Fibroblast of villous mesenchyme (primary cell): ENCODE measurements around the gene ADIPOR2. TPM values are rescaled to one million over a fixed set of nuclear protein-coding genes. Genes with fewer than 3 reads are reported as not detected.
A peak's percentile ranks its signal among the peaks of the same experiment; 100 is the strongest.

ENCODE experiments used
- DNase-seq: peaks from one replicate; pipeline ENCODE4 v3.0.0-alpha.2; 2010; ENCODE audit warnings: low read depth
- H3K4me3 ChIP-seq: 2 replicates; pipeline ENCODE4 v1.5.1; 2011; ENCODE audit warnings: low read depth, mild to moderate bottlenecking, low read length
- CTCF ChIP-seq: IDR thresholded peaks from 2 replicates; pipeline ENCODE4 v1.5.1; 2012; ENCODE audit warnings: low read depth, mild to moderate bottlenecking, low read length; ENCODE audit not compliant: insufficient read depth
- total RNA-seq: library from RNA; depleted of rRNA; stranded (reverse); fragments of >200 nt; gene quantifications from 2 replicates; pipeline ENCODE4 v1.2.3, GENCODE V29; 2012

Gene ADIPOR2
- total RNA-seq, 1 donor, result 48.8 TPM

DNA sequence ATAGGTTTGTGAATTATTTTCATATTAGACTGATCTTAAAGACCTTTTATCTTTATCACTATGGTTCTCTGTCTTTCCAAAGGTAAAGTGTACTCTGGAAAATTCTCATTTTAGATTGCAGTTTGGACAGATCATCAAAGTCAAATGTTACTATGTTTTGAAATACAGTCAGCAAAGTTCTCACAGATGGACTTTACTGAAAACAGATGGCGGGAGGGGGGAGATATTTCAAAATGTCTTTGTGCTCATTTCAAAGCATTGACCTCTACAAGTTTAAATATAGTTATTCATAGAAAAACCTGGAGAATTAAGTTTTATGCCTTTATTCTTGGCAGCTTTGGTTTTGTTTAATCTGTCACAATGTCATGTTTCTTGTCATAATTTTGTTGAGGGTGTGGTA lies 77.7 kb downstream of the ADIPOR2 start:
- no peak overlapping the region for H3K4me3 ChIP-seq
- no peak for TF ChIP-seq CTCF
- DNase-seq, result peak; percentile 53

DNA sequence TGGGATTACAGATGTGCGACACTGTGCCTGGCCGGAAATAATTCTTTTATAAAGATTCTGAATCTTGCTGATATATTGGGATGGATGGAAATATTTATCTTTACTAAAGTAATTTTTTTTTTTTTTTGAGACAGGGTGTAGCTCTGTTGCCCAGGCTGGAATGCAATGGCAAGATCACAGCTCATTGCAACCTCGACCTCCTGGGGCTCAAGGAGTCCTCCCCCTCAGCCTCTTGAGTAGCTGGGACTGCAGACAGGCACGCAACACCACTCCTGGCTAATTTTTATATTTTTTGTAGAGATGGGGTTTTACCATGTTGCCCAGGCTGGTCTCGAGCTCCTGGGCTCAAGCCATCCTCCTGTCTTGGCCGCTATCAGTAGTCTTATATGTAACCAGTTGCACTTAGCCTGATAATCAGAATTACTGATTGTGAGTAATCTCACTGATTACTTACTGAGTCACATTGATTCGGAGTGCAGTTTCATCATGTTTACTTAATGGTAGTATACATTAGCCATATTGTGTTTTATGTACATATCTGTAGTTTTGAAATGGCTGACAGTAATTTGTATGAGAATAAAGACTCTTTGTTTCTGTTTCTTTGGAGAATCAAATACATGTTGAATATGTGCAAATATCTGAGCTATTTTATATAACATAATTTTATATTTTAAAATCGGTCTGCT lies 79.1 kb downstream of the ADIPOR2 start:
- DNase-seq, result peak; percentile 33
- no peak overlapping the region for H3K4me3 ChIP-seq
- no peak for TF ChIP-seq CTCF

DNA sequence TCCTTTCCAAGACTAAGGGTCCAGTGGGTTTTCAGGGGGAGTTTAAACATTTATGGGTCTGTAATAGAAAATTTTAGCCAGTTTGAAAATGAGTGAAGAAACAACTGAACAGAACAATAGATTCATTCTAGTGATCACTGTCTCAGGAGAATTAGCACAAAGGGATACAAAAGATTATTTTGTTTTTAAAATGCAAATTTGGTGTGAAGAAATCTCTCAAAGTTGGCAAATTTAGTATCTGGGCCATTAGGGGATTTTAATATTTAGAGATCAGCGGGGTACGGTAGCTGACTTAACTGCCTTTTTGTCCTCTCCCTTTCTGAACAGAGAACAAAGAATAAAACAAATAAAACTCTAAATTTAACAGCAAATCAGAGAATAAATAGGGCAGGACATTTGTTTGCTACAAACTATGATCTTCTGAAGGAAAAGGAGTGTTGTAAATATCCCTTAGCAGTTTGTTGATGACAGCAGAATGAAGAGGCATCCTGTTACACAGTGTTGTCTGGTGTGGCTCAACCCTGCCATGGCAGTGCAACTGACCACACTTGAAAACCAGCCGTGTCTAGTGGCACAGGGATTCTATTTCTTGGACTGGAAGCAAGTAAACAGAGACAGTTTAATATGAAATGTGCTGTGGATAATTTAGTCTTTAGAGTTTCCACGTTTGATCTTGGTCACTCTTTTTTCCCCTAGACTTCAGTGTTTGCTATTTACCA lies 83.2 kb downstream of the ADIPOR2 start:
- no peak overlapping the region for H3K4me3 ChIP-seq
- no peak for TF ChIP-seq CTCF
- DNase-seq, result peak; percentile 57

GRCh38 chr12:1776170-1776921 lies 85.5 kb downstream of the ADIPOR2 start:
- peak; percentile 43 for DNase-seq
- no peak for TF ChIP-seq CTCF
- H3K4me3 ChIP-seq, result no peak overlapping the region

- no peak for TF ChIP-seq CTCF
- DNase-seq, result peak; percentile 71
- no peak overlapping the region for H3K4me3 ChIP-seq
Observed at GRCh38 chr12:1777798-1778197, 86.9 kb downstream of the ADIPOR2 start.

DNA sequence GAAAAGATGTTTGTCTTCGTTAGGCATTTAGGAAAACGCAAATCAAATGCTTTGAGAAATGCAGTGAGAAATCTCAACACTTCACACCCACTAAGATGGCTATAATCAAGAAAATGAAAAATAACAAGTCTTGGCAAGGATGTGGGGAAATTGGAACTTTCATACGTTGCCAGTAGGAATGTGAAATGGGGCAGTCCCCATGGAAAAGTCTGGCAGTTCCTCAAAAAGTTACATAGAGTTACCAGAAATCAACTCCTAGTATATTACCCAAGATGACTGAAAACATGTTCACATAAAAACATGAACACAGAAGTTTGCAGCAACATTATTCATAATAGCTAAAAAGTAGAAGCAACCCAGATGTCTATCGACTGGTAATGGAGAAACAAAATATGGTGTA lies 88.0 kb downstream of the ADIPOR2 start:
- H3K4me3 ChIP-seq, result no peak overlapping the region
- no peak for DNase-seq
- TF ChIP-seq CTCF, result no peak
